ENCODE results near the gene MOGAT1.

GRCh38 chr2:222736924-222737323 is 65.5 kb downstream of the MOGAT1 start:
- TF ChIP-seq CTCF (IDR thresholded peaks at IDR 0.05; ENCODE audit: insufficient read depth, low read length, poor library complexity, severe bottlenecking), result no peak
- TF ChIP-seq EZH2phosphoT487 (conservative IDR thresholded peaks at IDR 0.05; ENCODE audit: low read length), result no peak

Data from SU-DHL-6 (cell line).